ENCODE results near the gene BCLAF1.
A peak's percentile ranks its signal among the peaks of the same experiment; 100 is the strongest.

Gene BCLAF1

GRCh38 chr6:136253734-136254133 lies 35.9 kb downstream of the BCLAF1 start:
- H3K36me3 ChIP-seq (ENCODE audit: insufficient read depth, low read length) = peaks cover 18% of the 10 kb centered on the region
- no peak overlapping the region for H3K4me3 ChIP-seq (ENCODE audit: low read length)
- peaks cover 12% of the 10 kb centered on the region for H3K4me1 ChIP-seq (ENCODE audit: insufficient read depth, low read length)
- H3K9me3 ChIP-seq (ENCODE audit: low read length) = no peaks in the 10 kb centered on the region
- H2AFZ ChIP-seq (ENCODE audit: low read depth, low read length) = no peak overlapping the region
- H3K27me3 ChIP-seq (ENCODE audit: insufficient read depth, low read length) = no peaks in the 10 kb centered on the region

- H3K36me3 ChIP-seq (ENCODE audit: insufficient read depth, low read length) = peaks cover 7% of the 10 kb centered on the region
- no peaks in the 10 kb centered on the region for H3K27me3 ChIP-seq (ENCODE audit: insufficient read depth, low read length)
- H3K4me3 ChIP-seq (ENCODE audit: low read length) = no peak overlapping the region
- H2AFZ ChIP-seq (ENCODE audit: low read depth, low read length) = no peak overlapping the region
- no peaks in the 10 kb centered on the region for H3K9me3 ChIP-seq (ENCODE audit: low read length)
- H3K4me1 ChIP-seq (ENCODE audit: insufficient read depth, low read length) = peaks cover 12% of the 10 kb centered on the region
Observed at GRCh38 chr6:136252441-136252840, 37.2 kb downstream of the BCLAF1 start.

- Histone ChIP-seq H3K27me3 (ENCODE audit: insufficient read depth, low read length) (no peaks in the 10 kb centered on the region), H3K9me3 (ENCODE audit: low read length) (no peaks in the 10 kb centered on the region), H3K4me3 (ENCODE audit: low read length) (no peak overlapping the region), H2AFZ (ENCODE audit: low read depth, low read length) (no peak overlapping the region), H3K36me3 (ENCODE audit: insufficient read depth, low read length) (no peaks in the 10 kb centered on the region), H3K4me1 (ENCODE audit: insufficient read depth, low read length) (peaks cover 12% of the 10 kb centered on the region)
Observed at GRCh38 chr6:136251394-136251793, 38.3 kb downstream of the BCLAF1 start.

- H3K4me1 ChIP-seq (ENCODE audit: insufficient read depth, low read length) = peaks cover 12% of the 10 kb centered on the region
- H3K36me3 ChIP-seq (ENCODE audit: insufficient read depth, low read length) = no peaks in the 10 kb centered on the region
- H3K4me3 ChIP-seq (ENCODE audit: low read length) = peak overlapping the region; percentile 67
- no peaks in the 10 kb centered on the region for H3K27me3 ChIP-seq (ENCODE audit: insufficient read depth, low read length)
- peak overlapping the region; percentile 33 for H2AFZ ChIP-seq (ENCODE audit: low read depth, low read length)
- H3K9me3 ChIP-seq (ENCODE audit: low read length) = no peaks in the 10 kb centered on the region
Observed at GRCh38 chr6:136250686-136251008, 39.0 kb downstream of the BCLAF1 start.

- H3K4me3 ChIP-seq (ENCODE audit: low read length) = peak within 1 kb of the TSS; percentile 67
- no peaks in the 10 kb centered on the region for H3K36me3 ChIP-seq (ENCODE audit: insufficient read depth, low read length)
- H3K27me3 ChIP-seq (ENCODE audit: insufficient read depth, low read length) = no peaks in the 10 kb centered on the region
Observed at GRCh38 chr6:136249811-136250685, 39.6 kb downstream of the BCLAF1 start, which contains the start of gene MTFR2. MTFR2 (minus strand) TSS chr6:136250311; CDS start chr6:136249099, 1,212 bp downstream.

GRCh38 chr6:136249336-136249735 lies 40.3 kb downstream of the BCLAF1 start:
- H2AFZ ChIP-seq (ENCODE audit: low read depth, low read length) = peak overlapping the region; percentile 19
- peaks cover 12% of the 10 kb centered on the region for H3K4me1 ChIP-seq (ENCODE audit: insufficient read depth, low read length)

More at GRCh38 chr6:136249811-136250685, 39.6 kb downstream of the BCLAF1 start, which contains the start of gene MTFR2:
- no peaks in the 10 kb centered on the region for H3K9me3 ChIP-seq (ENCODE audit: low read length)
- H2AFZ ChIP-seq (ENCODE audit: low read depth, low read length) = peak within 1 kb of the TSS; percentile 33
- peaks cover 12% of the 10 kb centered on the region for H3K4me1 ChIP-seq (ENCODE audit: insufficient read depth, low read length)

GRCh38 chr6:136244061-136244616 lies 45.5 kb downstream of the BCLAF1 start:
- Histone ChIP-seq H3K4me3 (ENCODE audit: low read length) (no peak overlapping the region), H3K9me3 (ENCODE audit: low read length) (no peaks in the 10 kb centered on the region), H2AFZ (ENCODE audit: low read depth, low read length) (no peak overlapping the region), H3K4me1 (ENCODE audit: insufficient read depth, low read length) (peaks cover 2% of the 10 kb centered on the region), H3K36me3 (ENCODE audit: insufficient read depth, low read length) (peaks cover 3% of the 10 kb centered on the region), H3K27me3 (ENCODE audit: insufficient read depth, low read length) (no peaks in the 10 kb centered on the region)

More at GRCh38 chr6:136249336-136249735, 40.3 kb downstream of the BCLAF1 start:
- Histone ChIP-seq H3K4me3 (ENCODE audit: low read length) (peak overlapping the region; percentile 67), H3K27me3 (ENCODE audit: insufficient read depth, low read length) (no peaks in the 10 kb centered on the region), H3K36me3 (ENCODE audit: insufficient read depth, low read length) (peaks cover under 1% of the 10 kb centered on the region), H3K9me3 (ENCODE audit: low read length) (no peaks in the 10 kb centered on the region)

- H3K4me3 ChIP-seq (ENCODE audit: low read length) = no peak overlapping the region
- H3K9me3 ChIP-seq (ENCODE audit: low read length) = no peaks in the 10 kb centered on the region
- no peaks in the 10 kb centered on the region for H3K36me3 ChIP-seq (ENCODE audit: insufficient read depth, low read length)
- no peak overlapping the region for H2AFZ ChIP-seq (ENCODE audit: low read depth, low read length)
- no peaks in the 10 kb centered on the region for H3K4me1 ChIP-seq (ENCODE audit: insufficient read depth, low read length)
- H3K27me3 ChIP-seq (ENCODE audit: insufficient read depth, low read length) = no peaks in the 10 kb centered on the region
Observed at GRCh38 chr6:136236466-136237293, 53.0 kb downstream of the BCLAF1 start.

GRCh38 chr6:136235233-136235564 lies 54.4 kb downstream of the BCLAF1 start:
- H3K4me3 ChIP-seq (ENCODE audit: low read length) = no peak overlapping the region
- no peaks in the 10 kb centered on the region for H3K9me3 ChIP-seq (ENCODE audit: low read length)
- H3K4me1 ChIP-seq (ENCODE audit: insufficient read depth, low read length) = no peaks in the 10 kb centered on the region

GRCh38 chr6:136232701-136233100 lies 56.9 kb downstream of the BCLAF1 start:
- H3K9me3 ChIP-seq (ENCODE audit: low read length) = no peaks in the 10 kb centered on the region
- no peaks in the 10 kb centered on the region for H3K4me1 ChIP-seq (ENCODE audit: insufficient read depth, low read length)
- no peak overlapping the region for H3K4me3 ChIP-seq (ENCODE audit: low read length)
- H3K36me3 ChIP-seq (ENCODE audit: insufficient read depth, low read length) = peaks cover 3% of the 10 kb centered on the region
- H3K27me3 ChIP-seq (ENCODE audit: insufficient read depth, low read length) = no peaks in the 10 kb centered on the region
- no peak overlapping the region for H2AFZ ChIP-seq (ENCODE audit: low read depth, low read length)

More at GRCh38 chr6:136235233-136235564, 54.4 kb downstream of the BCLAF1 start:
- H2AFZ ChIP-seq (ENCODE audit: low read depth, low read length) = no peak overlapping the region
- H3K36me3 ChIP-seq (ENCODE audit: insufficient read depth, low read length) = peaks cover 3% of the 10 kb centered on the region
- H3K27me3 ChIP-seq (ENCODE audit: insufficient read depth, low read length) = no peaks in the 10 kb centered on the region

- H3K9me3 ChIP-seq (ENCODE audit: low read length) = no peaks in the 10 kb centered on the region
- no peaks in the 10 kb centered on the region for H3K27me3 ChIP-seq (ENCODE audit: insufficient read depth, low read length)
- no peak overlapping the region for H2AFZ ChIP-seq (ENCODE audit: low read depth, low read length)
- H3K4me1 ChIP-seq (ENCODE audit: insufficient read depth, low read length) = no peaks in the 10 kb centered on the region
- peaks cover 3% of the 10 kb centered on the region for H3K36me3 ChIP-seq (ENCODE audit: insufficient read depth, low read length)
- no peak overlapping the region for H3K4me3 ChIP-seq (ENCODE audit: low read length)
Observed at GRCh38 chr6:136230219-136230853, 59.3 kb downstream of the BCLAF1 start.

GRCh38 chr6:136228814-136229213 lies 60.8 kb downstream of the BCLAF1 start:
- Histone ChIP-seq H3K27me3 (ENCODE audit: insufficient read depth, low read length) (no peaks in the 10 kb centered on the region), H3K9me3 (ENCODE audit: low read length) (no peaks in the 10 kb centered on the region), H3K4me1 (ENCODE audit: insufficient read depth, low read length) (no peaks in the 10 kb centered on the region), H3K4me3 (ENCODE audit: low read length) (no peak overlapping the region), H2AFZ (ENCODE audit: low read depth, low read length) (no peak overlapping the region), H3K36me3 (ENCODE audit: insufficient read depth, low read length) (peaks cover 3% of the 10 kb centered on the region)
